Osteoblast (primary cell): Measurements from ENCODE around the gene STAT5B. TPM values are rescaled to one million over a fixed set of nuclear protein-coding genes. Genes with fewer than 3 reads are reported as not detected.

Experiments used
- DNase-seq: peaks from one replicate; pipeline ENCODE4 v3.0.0; 2011; ENCODE audit warnings: low spot score, mixed read lengths; ENCODE audit not compliant: insufficient read length; ENCODE audit errors: missing footprints
- H2AFZ ChIP-seq: 2 replicates; pipeline ENCODE4 v1.6.0; 2011; ENCODE audit warnings: mild to moderate bottlenecking, low read length
- H3K27ac ChIP-seq: 2 replicates; pipeline ENCODE4 v1.5.1; 2011; ENCODE audit warnings: mild to moderate bottlenecking, low read depth, low read length, moderate library complexity
- H3K27me3 ChIP-seq: 2 replicates; pipeline ENCODE4 v1.6.0; 2012; ENCODE audit warnings: mild to moderate bottlenecking, control low read depth, inconsistent platforms, low read length, moderate library complexity; ENCODE audit not compliant: insufficient read depth
- H3K36me3 ChIP-seq: 2 replicates; pipeline ENCODE4 v1.5.1; 2011; ENCODE audit warnings: mild to moderate bottlenecking, low read length, control low read depth, moderate library complexity; ENCODE audit not compliant: insufficient read depth
- H3K4me1 ChIP-seq: 2 replicates; pipeline ENCODE4 v1.5.1; 2011; ENCODE audit warnings: mild to moderate bottlenecking, low read length, control low read depth, moderate library complexity; ENCODE audit not compliant: insufficient read depth
- H3K4me2 ChIP-seq: 2 replicates; pipeline ENCODE4 v1.6.0; 2011; ENCODE audit warnings: mild to moderate bottlenecking, low read length; ENCODE audit not compliant: insufficient read depth
- H3K4me3 ChIP-seq: fragments of 200-600 bp; sonication (generic); 3 replicates; pipeline ENCODE4 v1.5.1; 2012; ENCODE audit warnings: mild to moderate bottlenecking, low read length, inconsistent platforms; ENCODE audit not compliant: insufficient read depth
- H3K79me2 ChIP-seq: 2 replicates; pipeline ENCODE4 v1.6.0; 2012; ENCODE audit warnings: mild to moderate bottlenecking, low read length, control low read depth, inconsistent platforms; ENCODE audit not compliant: insufficient read depth
- H3K9me3 ChIP-seq: 2 replicates; pipeline ENCODE4 v1.5.1; 2011; ENCODE audit warnings: low read depth, low read length, control low read depth
- H4K20me1 ChIP-seq: 2 replicates; pipeline ENCODE4 v1.6.0; 2012; ENCODE audit warnings: mild to moderate bottlenecking, low read length, control low read depth; ENCODE audit not compliant: insufficient read depth
- CTCF ChIP-seq: IDR thresholded peaks from 2 replicates; pipeline ENCODE4 v1.5.1; 2011; ENCODE audit warnings: mild to moderate bottlenecking, low read depth, low read length, moderate library complexity; ENCODE audit errors: extremely low read depth
- total RNA-seq: library from RNA; depleted of rRNA; stranded (reverse); fragments of >200 nt; gene quantifications from 2 replicates; pipeline ENCODE4 v1.2.3, GENCODE V29; 2012

The STAT5B gene
- total RNA-seq, 1 donor, result 22.8 TPM

- H3K4me2 ChIP-seq, result no peak overlapping the region
- H3K27ac ChIP-seq, result no peak overlapping the region
- no peaks in the 10 kb centered on the region for H3K9me3 ChIP-seq
- H3K27me3 ChIP-seq, result no peaks in the 10 kb centered on the region
- DNase-seq, result peak; percentile 77
- no peaks in the 10 kb centered on the region for H3K79me2 ChIP-seq
- H4K20me1 ChIP-seq, result no peaks in the 10 kb centered on the region
- no peak overlapping the region for H3K4me3 ChIP-seq
- no peak for TF ChIP-seq CTCF
- H3K36me3 ChIP-seq, result no peaks in the 10 kb centered on the region
- H2AFZ ChIP-seq, result no peak overlapping the region
- peaks cover 16% of the 10 kb centered on the region for H3K4me1 ChIP-seq
These were observed 13.5 kb upstream of the STAT5B start for GRCh38 chr17:42289611-42290181.

GRCh38 chr17:42288803-42289610 is 12.8 kb upstream of the STAT5B start:
- Histone ChIP-seq H3K27ac (no peak overlapping the region), H3K4me2 (peak overlapping the region; percentile 92), H3K27me3 (no peaks in the 10 kb centered on the region), H3K79me2 (no peaks in the 10 kb centered on the region), H2AFZ (peak overlapping the region; percentile 95), H4K20me1 (no peaks in the 10 kb centered on the region), H3K4me1 (peaks cover 16% of the 10 kb centered on the region), H3K36me3 (no peaks in the 10 kb centered on the region), H3K4me3 (peak overlapping the region; percentile 78), H3K9me3 (no peaks in the 10 kb centered on the region)
- DNase-seq, result peak; percentile 45
- TF ChIP-seq CTCF, result no peak

DNA sequence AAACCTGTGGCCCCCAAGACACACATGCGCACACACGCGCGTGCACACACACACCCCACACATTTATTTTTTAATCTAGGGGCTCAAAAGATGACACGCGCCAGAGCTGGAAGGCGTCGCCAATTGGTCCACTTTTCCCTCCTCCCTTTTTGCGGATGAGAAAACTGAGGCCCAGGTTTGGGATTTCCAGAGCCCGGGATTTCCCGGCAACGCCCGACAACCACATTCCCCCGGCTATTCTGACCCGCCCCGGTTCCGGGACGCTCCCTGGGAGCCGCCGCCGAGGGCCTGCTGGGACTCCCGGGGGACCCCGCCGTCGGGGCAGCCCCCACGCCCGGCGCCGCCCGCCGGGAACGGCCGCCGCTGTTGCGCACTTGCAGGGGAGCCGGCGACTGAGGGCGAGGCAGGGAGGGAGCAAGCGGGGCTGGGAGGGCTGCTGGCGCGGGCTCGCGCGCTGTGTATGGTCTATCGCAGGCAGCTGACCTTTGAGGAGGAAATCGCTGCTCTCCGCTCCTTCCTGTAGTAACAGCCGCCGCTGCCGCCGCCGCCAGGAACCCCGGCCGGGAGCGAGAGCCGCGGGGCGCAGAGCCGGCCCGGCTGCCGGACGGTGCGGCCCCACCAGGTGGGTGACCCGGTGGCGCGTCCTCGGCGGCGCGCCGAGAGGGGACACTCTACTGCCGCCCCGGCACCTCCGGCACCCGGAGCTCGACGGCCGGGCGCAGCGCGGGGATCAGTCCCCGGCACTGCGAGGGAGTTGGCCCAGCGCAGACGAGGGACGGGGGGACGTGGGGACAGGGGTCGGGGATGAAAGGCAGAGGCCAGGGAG is 12.0 kb upstream of the STAT5B start, which contains the start of gene STAT5A:
TSS of gene STAT5A (plus strand) at position 522 of the 826 bp plus-strand sequence. CDS start 914 bp downstream, outside the sequence.
- Histone ChIP-seq H3K27me3 (no peaks in the 10 kb centered on the region), H3K36me3 (no peaks in the 10 kb centered on the region), H3K4me2 (peak within 1 kb of the TSS; percentile 92), H3K79me2 (no peaks in the 10 kb centered on the region), H3K4me1 (peaks cover 16% of the 10 kb centered on the region), H2AFZ (peak within 1 kb of the TSS; percentile 95), H3K27ac (peak within 1 kb of the TSS; percentile 73), H3K4me3 (peak within 1 kb of the TSS; percentile 78), H4K20me1 (no peaks in the 10 kb centered on the region), H3K9me3 (no peaks in the 10 kb centered on the region)
- peak; percentile 99 for DNase-seq
- no peak for TF ChIP-seq CTCF
